Liver (tissue), 3 donors: Measurements from ENCODE around the gene CA5A.

ENCODE experiments used
- ATF3 ChIP-seq: IDR thresholded peaks from 2 replicates; pipeline ENCODE4 v1.6.1; 2016; ENCODE audit warnings: antibody characterized with exemption
- EGR1 ChIP-seq, 2 donors: IDR thresholded peaks; 2 replicates each; pipeline ENCODE4 v1.6.1; 2016 to 2018; ENCODE audit warnings: antibody characterized with exemption in 2 of 2, low read depth in 2 of 2
- FOXA1 ChIP-seq: IDR thresholded peaks from 2 replicates; pipeline ENCODE4 v1.6.1; 2016; ENCODE audit warnings: antibody characterized with exemption
- GABPA ChIP-seq, 2 donors: IDR thresholded peaks in 1 of 2; conservative IDR thresholded peaks in 1 of 2; 2 replicates each; pipeline ENCODE4 v1.6.1; 2016; ENCODE audit warnings: antibody characterized with exemption in 2 of 2, mild to moderate bottlenecking in 1 of 2, moderate library complexity in 1 of 2
- JUND ChIP-seq, 2 donors: IDR thresholded peaks; 2 replicates each; pipeline ENCODE4 v1.6.1; 2016; ENCODE audit warnings: antibody characterized with exemption in 2 of 2
- RAD21 ChIP-seq, 2 donors: IDR thresholded peaks; 2 replicates each; pipeline ENCODE4 v1.6.1; 2016; ENCODE audit warnings: antibody characterized with exemption in 2 of 2, mild to moderate bottlenecking in 2 of 2
- REST ChIP-seq: IDR thresholded peaks from 2 replicates; pipeline ENCODE4 v1.6.1; 2016; ENCODE audit warnings: antibody characterized with exemption, mild to moderate bottlenecking
- SP1 ChIP-seq: IDR thresholded peaks from 2 replicates; pipeline ENCODE4 v1.6.1; 2018; ENCODE audit warnings: antibody characterized with exemption, mild to moderate bottlenecking
- TAF1 ChIP-seq: conservative IDR thresholded peaks from 2 replicates; pipeline ENCODE4 v1.6.1; 2016; ENCODE audit warnings: antibody characterized with exemption, mild to moderate bottlenecking
- YY1 ChIP-seq: IDR thresholded peaks from 2 replicates; pipeline ENCODE4 v1.6.1; 2016; ENCODE audit warnings: antibody characterized with exemption, mild to moderate bottlenecking
- ZBTB33 ChIP-seq: IDR thresholded peaks from 2 replicates; pipeline ENCODE4 v1.6.1; 2016; ENCODE audit warnings: antibody characterized with exemption
- TF ChIP-seq, protein P1 (sequence below): fragments of 150-350 bp; IDR thresholded peaks from 2 replicates; pipeline ENCODE4 v1.5.1; 2017; ENCODE audit warnings: improper control_type of control experiment, low read depth, low read length; ENCODE audit not compliant: missing input control
- TF ChIP-seq, protein P2 (sequence below): IDR thresholded peaks from 2 replicates; pipeline ENCODE4 v1.6.1; 2016; ENCODE audit warnings: antibody characterized with exemption
- donor health status: healthy.
- donor health status: healthy.

- TF ChIP-seq, protein P1, sequence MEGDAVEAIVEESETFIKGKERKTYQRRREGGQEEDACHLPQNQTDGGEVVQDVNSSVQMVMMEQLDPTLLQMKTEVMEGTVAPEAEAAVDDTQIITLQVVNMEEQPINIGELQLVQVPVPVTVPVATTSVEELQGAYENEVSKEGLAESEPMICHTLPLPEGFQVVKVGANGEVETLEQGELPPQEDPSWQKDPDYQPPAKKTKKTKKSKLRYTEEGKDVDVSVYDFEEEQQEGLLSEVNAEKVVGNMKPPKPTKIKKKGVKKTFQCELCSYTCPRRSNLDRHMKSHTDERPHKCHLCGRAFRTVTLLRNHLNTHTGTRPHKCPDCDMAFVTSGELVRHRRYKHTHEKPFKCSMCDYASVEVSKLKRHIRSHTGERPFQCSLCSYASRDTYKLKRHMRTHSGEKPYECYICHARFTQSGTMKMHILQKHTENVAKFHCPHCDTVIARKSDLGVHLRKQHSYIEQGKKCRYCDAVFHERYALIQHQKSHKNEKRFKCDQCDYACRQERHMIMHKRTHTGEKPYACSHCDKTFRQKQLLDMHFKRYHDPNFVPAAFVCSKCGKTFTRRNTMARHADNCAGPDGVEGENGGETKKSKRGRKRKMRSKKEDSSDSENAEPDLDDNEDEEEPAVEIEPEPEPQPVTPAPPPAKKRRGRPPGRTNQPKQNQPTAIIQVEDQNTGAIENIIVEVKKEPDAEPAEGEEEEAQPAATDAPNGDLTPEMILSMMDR: no peak
- TF ChIP-seq GABPA (IDR thresholded peaks at IDR 0.05 in 1 of 2, conservative IDR thresholded peaks at IDR 0.05 in 1 of 2): no peak
- no peak for TF ChIP-seq ZBTB33
- no peak for TF ChIP-seq FOXA1
- TF ChIP-seq SP1: no peak
- TF ChIP-seq YY1: no peak
- TF ChIP-seq EGR1 (IDR thresholded peaks at IDR 0.05; ENCODE audit: low read depth in 2 of 2): no peak
- TF ChIP-seq, protein P2, sequence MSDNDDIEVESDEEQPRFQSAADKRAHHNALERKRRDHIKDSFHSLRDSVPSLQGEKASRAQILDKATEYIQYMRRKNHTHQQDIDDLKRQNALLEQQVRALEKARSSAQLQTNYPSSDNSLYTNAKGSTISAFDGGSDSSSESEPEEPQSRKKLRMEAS: no peak
- TF ChIP-seq JUND (IDR thresholded peaks at IDR 0.05): no peak
- no peak for TF ChIP-seq REST
- no peak for TF ChIP-seq RAD21 (IDR thresholded peaks at IDR 0.05)
- no peak for TF ChIP-seq ATF3
- TF ChIP-seq TAF1: no peak
Measured at GRCh38 chr16:87976665-87977064, 40.3 kb upstream of the CA5A start.
